GM08714 (cell line): Measurements from ENCODE around the gene PACRG.
"Not testable (repeated sequence)": the region's sequence is repeated elsewhere in the genome, so short reads cannot be mapped to it uniquely, and the experiment has no call there.

Experiments used
- H3K4me3 ChIP-seq: fragments of 200-500 bp; sonication (Bioruptor generic); 2 replicates; pipeline ENCODE4 v1.5.1; 2014; ENCODE audit warnings: mild to moderate bottlenecking, low read length, inconsistent platforms
- ZNF274 ChIP-seq: IDR thresholded peaks from 2 replicates; pipeline ENCODE4 v1.6.1; 2012; ENCODE audit warnings: mild to moderate bottlenecking, low read depth, low read length

PACRG gene

DNA sequence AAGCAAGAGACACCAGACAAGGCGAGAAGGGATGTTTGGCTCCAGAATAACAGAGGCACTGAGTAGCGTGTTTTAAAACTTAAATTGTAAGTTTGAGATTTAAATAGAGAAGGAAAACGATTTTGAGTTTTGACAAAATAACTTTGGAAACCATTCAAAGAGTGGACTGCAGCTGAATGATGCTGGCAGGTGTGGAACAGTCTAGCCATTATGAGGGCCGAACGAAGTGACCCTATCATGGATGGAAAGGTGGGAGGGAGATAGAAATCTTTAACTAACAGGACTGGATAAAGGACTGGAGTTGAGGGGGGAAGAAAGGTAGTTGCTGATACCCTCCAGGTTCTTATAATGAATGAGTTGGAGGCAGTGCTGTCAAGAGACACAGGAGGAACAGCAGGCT is 248.4 kb downstream of the PACRG start:
- no peak for TF ChIP-seq ZNF274
- H3K4me3 ChIP-seq = no peak overlapping the region

DNA sequence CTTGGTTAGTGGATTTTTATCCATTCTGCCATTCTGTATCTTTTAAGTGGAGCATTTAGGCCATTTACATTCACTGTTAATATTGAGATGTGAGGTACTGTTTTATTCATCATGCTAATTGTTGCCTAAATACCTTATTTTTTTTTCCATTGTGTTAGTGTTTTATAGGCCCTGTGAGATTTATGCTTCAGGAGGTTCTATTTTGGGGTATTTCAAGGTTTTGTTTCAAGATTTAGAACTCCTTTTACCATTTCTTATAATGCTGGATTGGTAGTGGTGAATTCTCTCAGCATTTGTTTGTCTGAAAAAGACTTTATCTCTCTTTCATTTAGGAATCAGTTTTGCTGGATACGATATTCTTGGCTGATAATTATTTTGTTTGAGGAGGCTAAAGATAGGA is 255.5 kb downstream of the PACRG start:
- H3K4me3 ChIP-seq = not testable (repeated sequence)

DNA sequence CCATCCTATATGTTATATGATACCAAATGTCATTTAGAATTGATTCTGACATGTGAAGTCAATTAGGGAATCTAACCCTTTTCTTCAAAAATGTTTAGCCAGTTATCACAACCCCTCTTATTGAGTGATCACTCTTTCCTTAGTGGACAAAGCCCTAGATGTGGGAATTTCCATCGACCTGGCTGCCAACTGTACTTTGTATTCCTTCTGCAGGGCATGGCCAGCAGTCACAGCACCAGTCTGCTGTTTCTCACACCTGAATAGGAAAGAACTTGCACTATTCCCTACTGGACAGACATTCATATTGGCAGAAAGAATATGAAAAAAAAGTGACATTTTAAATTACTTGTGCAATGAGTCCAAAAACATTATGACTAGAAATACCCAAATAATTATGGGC is 271.0 kb downstream of the PACRG start:
- no peak overlapping the region for H3K4me3 ChIP-seq
- no peak for TF ChIP-seq ZNF274

DNA sequence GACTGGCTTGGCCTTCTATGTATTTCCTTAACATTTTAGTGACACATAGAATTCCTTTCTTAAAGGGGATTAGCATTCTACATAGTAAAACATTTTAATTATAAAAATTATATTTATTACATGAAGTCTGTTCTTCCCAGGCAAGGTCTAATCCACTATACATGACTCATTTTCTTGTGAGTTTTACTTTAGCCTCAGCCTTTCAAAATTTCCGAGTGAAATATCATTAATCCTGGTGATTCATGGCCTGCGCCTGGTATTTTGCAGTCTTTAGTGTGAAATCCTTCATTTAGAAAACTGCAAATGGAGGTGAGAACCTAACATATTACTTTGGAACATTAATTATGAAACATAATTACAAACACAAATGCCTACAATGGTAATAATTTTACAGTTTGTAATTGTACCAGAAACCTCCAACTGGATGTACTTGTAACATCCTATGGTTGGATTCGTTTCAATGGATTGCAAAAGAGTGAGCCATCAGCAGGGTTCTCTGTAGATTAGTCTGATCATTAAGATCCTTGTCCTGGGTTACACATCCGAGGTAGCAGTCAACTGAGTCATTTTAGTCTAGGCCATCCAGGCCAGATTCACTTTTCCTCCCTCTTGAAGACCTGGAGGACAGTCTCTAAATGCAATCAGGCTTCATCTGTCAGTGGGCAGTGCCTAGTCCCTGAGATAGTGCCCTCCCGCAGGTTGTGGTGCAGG is 272.0 kb downstream of the PACRG start:
- H3K4me3 ChIP-seq = no peak overlapping the region
- no peak for TF ChIP-seq ZNF274

DNA sequence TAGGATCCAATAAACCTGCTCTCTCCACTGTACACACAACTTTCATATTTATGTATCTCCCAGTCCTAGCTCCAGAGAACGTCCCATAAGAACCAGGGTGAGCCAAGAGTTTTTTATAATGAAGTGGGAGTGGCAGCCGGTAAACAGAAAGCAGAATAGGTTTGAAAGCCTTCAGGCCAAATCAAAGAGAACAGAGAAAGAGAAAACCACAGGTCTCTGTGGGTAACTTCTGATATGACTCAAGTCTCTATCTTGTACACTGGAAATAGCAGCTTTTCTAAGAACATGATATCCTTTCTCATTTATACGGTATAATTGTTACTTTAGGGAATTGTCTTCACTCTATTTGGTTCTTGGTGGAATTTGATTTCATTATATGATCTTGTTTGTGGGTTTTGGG is 273.6 kb downstream of the PACRG start:
- no peak for TF ChIP-seq ZNF274
- no peak overlapping the region for H3K4me3 ChIP-seq

DNA sequence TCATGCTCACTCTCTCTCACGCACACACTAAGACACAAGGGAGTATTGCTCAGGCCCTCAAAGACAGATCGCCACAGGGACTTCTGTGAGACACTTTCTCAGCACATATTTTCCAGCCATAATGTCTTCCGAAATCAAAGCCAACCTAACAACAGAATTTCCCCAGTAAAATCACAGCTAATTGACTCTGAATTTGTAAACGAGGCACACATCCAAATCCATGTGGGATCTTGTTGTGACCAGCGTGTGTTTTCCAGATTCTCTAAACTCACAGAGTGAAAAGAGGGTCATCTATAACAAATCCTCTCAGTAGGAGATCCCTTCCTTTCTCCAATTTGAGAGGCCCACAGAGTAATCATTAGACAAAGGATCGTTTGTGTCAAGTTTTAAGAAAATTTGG is 280.4 kb downstream of the PACRG start:
- TF ChIP-seq ZNF274 = no peak

DNA sequence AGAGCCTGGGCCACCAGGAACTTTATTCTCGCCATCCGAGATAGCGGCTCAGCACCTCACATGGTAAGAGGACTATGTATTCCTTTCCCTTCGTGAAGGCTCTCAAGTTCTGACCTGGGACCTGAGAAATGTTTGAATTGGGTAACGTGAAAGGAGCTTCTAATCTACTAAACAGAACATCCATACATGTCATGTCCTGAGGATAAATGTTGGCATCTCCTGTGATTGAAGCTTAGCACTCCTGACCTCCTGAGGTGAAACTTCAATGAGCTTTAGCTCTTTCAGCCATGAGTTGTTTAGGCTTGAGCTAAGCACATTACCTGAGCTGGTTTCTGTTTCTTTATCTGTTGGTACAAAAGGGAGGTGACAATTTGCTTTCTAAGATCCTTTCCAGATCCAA is 280.9 kb downstream of the PACRG start:
- no peak overlapping the region for H3K4me3 ChIP-seq
- no peak for TF ChIP-seq ZNF274

More for the DNA sequence above, 280.4 kb downstream of the PACRG start:
- H3K4me3 ChIP-seq = no peak overlapping the region

DNA sequence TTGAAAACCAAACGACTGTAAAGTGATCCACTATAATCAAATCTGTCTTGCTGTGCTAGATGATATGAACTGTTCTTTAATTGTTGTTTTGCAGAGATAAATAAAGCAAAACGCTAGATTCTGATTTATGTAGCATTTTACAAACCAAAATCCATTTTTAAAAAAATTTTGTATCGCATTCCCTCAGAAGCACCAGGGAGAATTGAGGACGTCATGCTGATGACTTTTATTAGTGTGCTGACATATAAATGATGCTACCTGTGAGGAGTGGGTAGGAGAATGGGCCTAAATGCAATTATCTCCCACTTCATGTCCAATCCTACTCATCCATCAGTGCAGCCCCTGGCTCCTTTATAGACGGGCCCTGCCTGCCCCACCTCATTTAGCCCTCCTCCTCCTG is 282.4 kb downstream of the PACRG start:
- TF ChIP-seq ZNF274 = no peak
- no peak overlapping the region for H3K4me3 ChIP-seq

DNA sequence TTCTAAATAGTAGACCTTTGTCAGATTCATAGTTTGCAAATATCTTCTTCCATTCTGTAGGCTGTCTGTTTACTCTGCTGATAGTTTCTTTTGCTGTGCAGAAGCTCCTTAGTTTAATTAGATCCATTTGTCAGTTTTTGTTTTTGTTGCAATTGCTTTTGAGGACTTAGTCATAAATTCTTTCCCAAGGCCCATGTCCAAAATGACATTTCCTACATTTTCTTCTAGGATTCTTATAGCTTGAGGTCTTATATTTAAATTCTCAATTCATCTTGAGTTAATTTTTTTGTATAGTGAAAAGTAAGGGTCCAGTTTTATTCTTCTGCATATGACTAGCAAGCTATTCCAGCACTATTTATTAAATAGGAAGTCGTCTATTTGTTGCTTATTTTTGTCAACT is 287.0 kb downstream of the PACRG start:
- no peak overlapping the region for H3K4me3 ChIP-seq
- no peak for TF ChIP-seq ZNF274

DNA sequence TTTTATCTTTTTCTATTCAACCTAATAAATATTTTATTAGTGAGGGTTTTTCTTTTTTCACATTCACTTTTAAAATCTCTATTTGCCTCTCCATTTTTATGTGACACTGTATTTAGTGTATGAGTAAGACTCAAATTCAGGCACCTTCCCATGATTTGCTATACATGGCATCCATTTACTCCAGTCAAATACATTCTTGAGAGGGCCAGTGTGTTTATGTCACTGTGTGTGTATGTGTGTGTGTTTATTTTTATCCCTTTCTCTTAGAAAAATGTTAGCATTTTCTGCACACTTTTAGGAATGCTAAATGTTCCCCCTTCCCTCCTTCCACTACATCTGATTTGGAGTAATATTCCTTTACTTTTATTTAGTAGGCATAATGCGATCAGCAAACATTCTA is 290.0 kb downstream of the PACRG start:
- no peak for TF ChIP-seq ZNF274
- H3K4me3 ChIP-seq = no peak overlapping the region

DNA sequence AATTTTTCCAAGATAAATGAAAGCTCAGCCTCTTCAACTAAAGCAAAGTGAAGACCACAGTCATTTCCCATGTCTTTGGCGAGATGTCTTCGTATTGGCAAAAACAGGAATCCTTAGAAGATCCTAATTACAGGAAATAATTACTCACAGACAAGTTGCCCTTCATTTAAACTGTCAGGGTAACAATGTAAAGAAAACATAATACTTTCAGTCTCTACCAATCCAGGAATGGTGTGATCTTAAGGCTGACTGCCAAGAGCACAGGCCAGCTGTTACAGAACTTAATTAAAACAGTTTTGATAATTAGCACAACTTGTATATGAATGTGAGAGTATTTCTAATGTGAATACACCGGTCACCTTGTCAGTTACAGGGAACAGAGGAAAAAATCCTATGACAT is 292.2 kb downstream of the PACRG start:
- TF ChIP-seq ZNF274 = no peak
- H3K4me3 ChIP-seq = no peak overlapping the region

DNA sequence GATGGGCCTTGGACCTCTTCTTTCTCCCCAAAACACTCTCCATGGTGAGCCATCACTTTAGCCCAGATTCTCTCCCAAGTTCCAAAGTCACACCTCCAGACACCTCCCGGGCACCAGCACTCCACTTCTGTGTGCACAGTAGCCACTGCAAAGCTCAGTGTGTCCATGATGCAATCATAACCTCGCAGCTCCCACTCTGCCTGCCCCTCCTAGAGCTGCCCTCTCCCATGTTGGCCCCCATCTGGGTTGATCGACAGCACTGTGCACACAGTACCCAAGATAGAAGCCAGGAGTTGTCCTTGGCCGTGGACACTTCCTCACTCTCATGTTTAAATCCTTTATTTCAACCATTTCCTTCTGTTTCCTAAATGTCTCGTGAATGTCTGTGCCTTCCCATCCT is 293.3 kb downstream of the PACRG start:
- no peak overlapping the region for H3K4me3 ChIP-seq
- no peak for TF ChIP-seq ZNF274

DNA sequence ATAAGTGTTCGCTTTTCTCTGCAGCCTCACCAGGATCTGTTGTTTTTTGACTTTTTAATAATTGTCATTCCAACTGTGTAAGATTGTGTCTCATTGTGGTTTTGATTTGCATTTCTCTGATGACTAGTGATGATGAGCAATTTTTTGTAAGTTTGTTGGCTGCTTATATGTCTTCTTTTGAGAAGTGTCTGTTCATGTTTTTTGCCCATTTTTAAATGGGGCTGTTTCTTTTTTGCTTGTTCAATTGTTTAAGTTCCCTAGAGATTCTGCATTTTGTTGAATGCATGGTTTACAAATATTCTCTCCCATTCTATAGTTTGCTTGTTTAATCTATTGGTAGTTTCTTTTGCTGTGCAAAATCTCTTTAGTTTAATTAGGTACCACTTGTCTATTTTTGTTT is 295.9 kb downstream of the PACRG start:
- TF ChIP-seq ZNF274 = no peak
- no peak overlapping the region for H3K4me3 ChIP-seq

DNA sequence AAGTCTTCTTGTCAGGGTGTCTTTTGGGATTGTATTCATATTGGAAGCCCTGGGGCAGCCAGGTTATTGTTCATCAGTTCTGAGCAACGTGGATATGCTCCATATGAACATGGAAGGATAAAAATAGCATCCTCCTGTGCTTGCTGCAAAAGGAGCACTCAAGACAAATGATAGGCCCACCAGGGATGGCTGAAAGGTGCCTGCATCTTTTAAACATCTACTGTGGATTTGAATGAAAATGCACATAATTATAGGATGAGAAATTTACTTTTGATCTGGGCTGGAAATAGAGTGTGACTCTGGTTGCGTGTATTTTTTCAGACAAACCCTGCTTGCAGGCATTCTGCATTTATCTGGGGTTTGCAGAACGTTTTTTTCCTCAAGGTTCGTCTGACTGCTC is 299.1 kb downstream of the PACRG start:
- TF ChIP-seq ZNF274 = no peak
- H3K4me3 ChIP-seq = no peak overlapping the region

DNA sequence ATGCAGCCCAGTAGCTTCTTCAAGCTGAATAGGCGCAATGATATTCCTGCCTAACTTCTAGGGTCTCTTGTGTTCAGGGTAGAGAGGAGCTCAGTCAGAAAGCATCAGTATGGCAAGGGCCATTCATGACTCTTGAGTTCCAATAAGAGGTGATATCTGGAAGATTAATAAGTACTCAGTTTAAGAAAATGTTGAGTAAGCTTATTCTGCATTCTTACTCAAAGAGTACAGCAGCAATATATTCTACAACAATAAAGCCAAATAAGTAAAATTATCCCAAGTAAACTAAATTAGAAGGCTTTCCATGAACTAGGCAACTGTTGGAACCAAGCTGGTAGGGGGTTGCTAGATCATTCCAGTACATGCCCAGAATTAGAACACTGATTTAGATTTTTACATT is 303.2 kb downstream of the PACRG start:
- no peak overlapping the region for H3K4me3 ChIP-seq
- TF ChIP-seq ZNF274 = no peak

DNA sequence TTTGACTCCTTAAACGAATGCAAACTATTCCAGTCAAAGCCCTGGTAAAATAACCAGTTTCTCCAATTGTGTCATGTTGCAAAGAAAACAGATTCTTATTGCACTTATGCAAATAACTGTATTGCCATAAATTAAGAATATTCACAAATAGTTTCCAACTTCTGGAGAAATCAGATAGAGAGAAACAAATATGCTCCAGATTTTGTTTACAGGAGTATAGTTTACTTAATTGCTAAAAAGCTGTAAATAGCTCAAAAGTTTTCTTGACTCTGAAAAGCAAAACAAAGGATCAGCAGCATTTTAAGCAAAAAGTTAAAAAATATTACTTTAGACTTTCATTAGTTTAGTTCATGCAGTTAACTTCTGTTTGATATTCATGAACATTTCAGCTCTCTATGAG is 304.2 kb downstream of the PACRG start:
- no peak for TF ChIP-seq ZNF274
- no peak overlapping the region for H3K4me3 ChIP-seq
